Measurements from ENCODE around the gene FAF1. TPM values are rescaled to one million over a fixed set of nuclear protein-coding genes. Genes with fewer than 3 reads are reported as not detected.

The FAF1 gene
- total and polyA plus RNA-seq, 2 experiments from 2014 or later = 7.2 to 49.1 TPM

GRCh38 chr1:50684185-50684584 lies 275.9 kb downstream of the FAF1 start:
- in situ Hi-C loops (cut with MboI) = no loop called here
- TF ChIP-seq EZH2phosphoT487 (IDR thresholded peaks at IDR 0.05; ENCODE audit: insufficient read depth, low read depth) (no peak), EZH2 (IDR thresholded peaks at IDR 0.05; ENCODE audit: insufficient read depth, poor library complexity, severe bottlenecking) (no peak)
- H3K27me3 ChIP-seq (replicated peaks; ENCODE audit: insufficient read depth) = no peaks in the 10 kb centered on the region
- H3K9me2 ChIP-seq (ENCODE audit: insufficient read depth) = no peaks in the 10 kb centered on the region
- H3K36me3 ChIP-seq (ENCODE audit: low read depth) = no peaks in the 10 kb centered on the region
- no peaks in the 10 kb centered on the region for H3K79me2 ChIP-seq (ENCODE audit: insufficient read depth)
- no peak overlapping the region for H3K9ac ChIP-seq
- H3K27ac ChIP-seq = no peak overlapping the region
- no peak overlapping the region for H3K4me2 ChIP-seq (ENCODE audit: unreplicated experiment)
- H4K20me1 ChIP-seq (ENCODE audit: insufficient read depth) = no peaks in the 10 kb centered on the region
- no peaks in the 10 kb centered on the region for H3K4me1 ChIP-seq (ENCODE audit: insufficient read depth)
- DNase-seq = no peak
- H3K9me3 ChIP-seq (ENCODE audit: low read depth) = no peaks in the 10 kb centered on the region
- no peak overlapping the region for H2AFZ ChIP-seq
- H3F3A ChIP-seq (ENCODE audit: insufficient read depth) = no peaks in the 10 kb centered on the region
- WGBS, 2 experiments (ENCODE audit: low coverage in 1 of 2, low lambda C conversion rate in 2 of 2, missing lambda C conversion rate in 2 of 2) = 94 to 98% methylated on average over 3 of the region's 3 CpGs
- H3K4me3 ChIP-seq = no peak overlapping the region

GRCh38 chr1:50681931-50682330 lies 278.1 kb downstream of the FAF1 start:
- DNase-seq = peak; percentile 20
- no peaks in the 10 kb centered on the region for H3K79me2 ChIP-seq (ENCODE audit: insufficient read depth)
- no peak overlapping the region for H3K27ac ChIP-seq
- TF ChIP-seq EZH2phosphoT487 (IDR thresholded peaks at IDR 0.05; ENCODE audit: insufficient read depth, low read depth) (no peak), EZH2 (IDR thresholded peaks at IDR 0.05; ENCODE audit: insufficient read depth, poor library complexity, severe bottlenecking) (no peak)
- H3K9ac ChIP-seq = no peak overlapping the region
- H3K36me3 ChIP-seq (ENCODE audit: low read depth) = no peaks in the 10 kb centered on the region
- H3K9me2 ChIP-seq (ENCODE audit: insufficient read depth) = no peaks in the 10 kb centered on the region
- no peak overlapping the region for H3K4me3 ChIP-seq
- H2AFZ ChIP-seq = no peak overlapping the region
- no peak overlapping the region for H3K4me2 ChIP-seq (ENCODE audit: unreplicated experiment)
- no peaks in the 10 kb centered on the region for H3K9me3 ChIP-seq (ENCODE audit: low read depth)
- in situ Hi-C loops (cut with MboI) = no loop called here
- no peaks in the 10 kb centered on the region for H3K27me3 ChIP-seq (replicated peaks; ENCODE audit: insufficient read depth)
- H4K20me1 ChIP-seq (ENCODE audit: insufficient read depth) = no peaks in the 10 kb centered on the region
- 99 to 100% methylated on average over 3 of the region's 3 CpGs for whole genome bisulfite sequencing, 2 experiments (ENCODE audit: low coverage in 1 of 2, low lambda C conversion rate in 2 of 2, missing lambda C conversion rate in 2 of 2)
- no peaks in the 10 kb centered on the region for H3F3A ChIP-seq (ENCODE audit: insufficient read depth)
- H3K4me1 ChIP-seq (ENCODE audit: insufficient read depth) = 0 out of 2 replicates have a peak, but pooled peaks cover 4% of the 10 kb centered on the region

GRCh38 chr1:50667710-50668356 lies 292.2 kb downstream of the FAF1 start:
- H3K4me3 ChIP-seq = no peak overlapping the region
- no peak overlapping the region for H3K4me2 ChIP-seq (ENCODE audit: unreplicated experiment)
- no peaks in the 10 kb centered on the region for H3K9me3 ChIP-seq (ENCODE audit: low read depth)
- H3K27ac ChIP-seq = no peak overlapping the region
- DNase-seq = no peak
- no peaks in the 10 kb centered on the region for H4K20me1 ChIP-seq (ENCODE audit: insufficient read depth)
- no peaks in the 10 kb centered on the region for H3K27me3 ChIP-seq (replicated peaks; ENCODE audit: insufficient read depth)
- H3F3A ChIP-seq (ENCODE audit: insufficient read depth) = no peaks in the 10 kb centered on the region
- no peaks in the 10 kb centered on the region for H3K9me2 ChIP-seq (ENCODE audit: insufficient read depth)
- H3K79me2 ChIP-seq (ENCODE audit: insufficient read depth) = no peaks in the 10 kb centered on the region
- H3K36me3 ChIP-seq (ENCODE audit: low read depth) = no peaks in the 10 kb centered on the region
- no peak overlapping the region for H2AFZ ChIP-seq
- TF ChIP-seq EZH2 (IDR thresholded peaks at IDR 0.05; ENCODE audit: insufficient read depth, poor library complexity, severe bottlenecking) (no peak), EZH2phosphoT487 (IDR thresholded peaks at IDR 0.05; ENCODE audit: insufficient read depth, low read depth) (no peak)
- H3K9ac ChIP-seq = no peak overlapping the region
- H3K4me1 ChIP-seq (ENCODE audit: insufficient read depth) = no peaks in the 10 kb centered on the region
- in situ Hi-C loops (cut with MboI) = no loop called here
- WGBS, 2 experiments (ENCODE audit: low coverage in 1 of 2, low lambda C conversion rate in 2 of 2, missing lambda C conversion rate in 2 of 2) = 87 to 88% methylated on average over 4 of the region's 4 CpGs

GRCh38 chr1:50667272-50667671 lies 292.8 kb downstream of the FAF1 start:
- H3K79me2 ChIP-seq (ENCODE audit: insufficient read depth) = no peaks in the 10 kb centered on the region
- no peak overlapping the region for H3K4me3 ChIP-seq
- TF ChIP-seq EZH2phosphoT487 (IDR thresholded peaks at IDR 0.05; ENCODE audit: insufficient read depth, low read depth) (no peak), EZH2 (IDR thresholded peaks at IDR 0.05; ENCODE audit: insufficient read depth, poor library complexity, severe bottlenecking) (no peak)
- no peak overlapping the region for H3K9ac ChIP-seq
- H3K9me2 ChIP-seq (ENCODE audit: insufficient read depth) = no peaks in the 10 kb centered on the region
- DNase-seq = no peak
- no peak overlapping the region for H3K4me2 ChIP-seq (ENCODE audit: unreplicated experiment)
- 97 to 98% methylated on average over 2 of the region's 2 CpGs for WGBS, 2 experiments (ENCODE audit: low coverage in 1 of 2, low lambda C conversion rate in 2 of 2, missing lambda C conversion rate in 2 of 2)
- H3K27ac ChIP-seq = no peak overlapping the region
- H3K36me3 ChIP-seq (ENCODE audit: low read depth) = no peaks in the 10 kb centered on the region
- H3K27me3 ChIP-seq (replicated peaks; ENCODE audit: insufficient read depth) = no peaks in the 10 kb centered on the region
- peaks cover under 1% of the 10 kb centered on the region; the same call in 1 of the 2 replicates for H3K4me1 ChIP-seq (ENCODE audit: insufficient read depth)
- peaks cover under 1% of the 10 kb centered on the region; the same call in 1 of the 2 replicates for H3F3A ChIP-seq (ENCODE audit: insufficient read depth)
- no peaks in the 10 kb centered on the region for H4K20me1 ChIP-seq (ENCODE audit: insufficient read depth)
- H3K9me3 ChIP-seq (ENCODE audit: low read depth) = no peaks in the 10 kb centered on the region
- in situ Hi-C loops (cut with MboI) = no loop called here
- H2AFZ ChIP-seq = no peak overlapping the region

All from GM23248 (cell line).